Measurements from ENCODE around the gene CIART. TPM values are rescaled to one million over a fixed set of nuclear protein-coding genes. Genes with fewer than 3 reads are reported as not detected.
A peak's percentile ranks its signal among the peaks of the same experiment; 100 is the strongest.

CIART gene
- total RNA-seq, 2 donors from 2014 or later, result 0.69 to 1.6 TPM

- Histone ChIP-seq H3K27me3 (peaks cover 4% of the 10 kb centered on the region), H3K27ac (peak overlapping the region; percentile 55), H3K36me3 (no peaks in the 10 kb centered on the region), H3K4me3 (no peak overlapping the region), H3K4me1 (peaks cover 7% of the 10 kb centered on the region), H3K9ac (ENCODE audit: low read depth in 2 of 2, low read length in 2 of 2) (peak overlapping the region in 1 of 2 donors; percentile 62), H3K9me3 (no peaks in the 10 kb centered on the region)
- intact Hi-C loops (cut with DNase I), result no loop called here
- peak; percentile 80 for DNase-seq
- TF ChIP-seq CTCF (IDR thresholded peaks at IDR 0.05), result no peak
Observed at GRCh38 chr1:150259758-150260669, 22.3 kb upstream of the CIART start.

- H3K4me3 ChIP-seq, result no peak overlapping the region
- H3K4me1 ChIP-seq, result peaks cover 4% of the 10 kb centered on the region
- peaks cover 4% of the 10 kb centered on the region for H3K27me3 ChIP-seq
- intact Hi-C loops (cut with DNase I), result no loop called here
- no peak overlapping the region for H3K9ac ChIP-seq (ENCODE audit: low read depth in 2 of 2, low read length in 2 of 2)
- TF ChIP-seq CTCF (IDR thresholded peaks at IDR 0.05), result no peak
- peaks cover 7% of the 10 kb centered on the region for H3K36me3 ChIP-seq
- H3K27ac ChIP-seq, result no peak overlapping the region
- no peak for DNase-seq
- H3K9me3 ChIP-seq, result no peaks in the 10 kb centered on the region
Observed at GRCh38 chr1:150261367-150261766, 21.0 kb upstream of the CIART start.

GRCh38 chr1:150262388-150263320 is 19.7 kb upstream of the CIART start:
- TF ChIP-seq CTCF (IDR thresholded peaks at IDR 0.05), result no peak
- Histone ChIP-seq H3K36me3 (peaks cover 9% of the 10 kb centered on the region), H3K4me3 (no peak overlapping the region), H3K4me1 (peaks cover 6% of the 10 kb centered on the region), H3K9me3 (no peaks in the 10 kb centered on the region), H3K27me3 (peaks cover under 1% of the 10 kb centered on the region), H3K27ac (no peak overlapping the region), H3K9ac (ENCODE audit: low read depth in 2 of 2, low read length in 2 of 2) (peak overlapping the region in 1 of 2 donors; percentile 30)
- intact Hi-C loops (cut with DNase I), result no loop called here
- DNase-seq, result no peak

- peaks cover 9% of the 10 kb centered on the region for H3K36me3 ChIP-seq
- no peaks in the 10 kb centered on the region for H3K27me3 ChIP-seq
- intact Hi-C loops (cut with DNase I), result no loop called here
- no peak for DNase-seq
- H3K4me1 ChIP-seq, result peaks cover 7% of the 10 kb centered on the region
- H3K27ac ChIP-seq, result no peak overlapping the region
- no peak for TF ChIP-seq CTCF (IDR thresholded peaks at IDR 0.05)
- no peaks in the 10 kb centered on the region for H3K9me3 ChIP-seq
- H3K9ac ChIP-seq (ENCODE audit: low read depth in 2 of 2, low read length in 2 of 2), result no peak overlapping the region
- H3K4me3 ChIP-seq, result no peak overlapping the region
Observed at GRCh38 chr1:150263549-150263948, 18.8 kb upstream of the CIART start.

- peak overlapping the region; percentile 89 for H3K4me3 ChIP-seq
- no peak for TF ChIP-seq CTCF (IDR thresholded peaks at IDR 0.05)
- peaks cover 9% of the 10 kb centered on the region for H3K36me3 ChIP-seq
- peaks cover 7% of the 10 kb centered on the region for H3K4me1 ChIP-seq
- peak overlapping the region; percentile 94 to 96 for H3K9ac ChIP-seq (ENCODE audit: low read depth in 2 of 2, low read length in 2 of 2)
- H3K9me3 ChIP-seq, result no peaks in the 10 kb centered on the region
- no peaks in the 10 kb centered on the region for H3K27me3 ChIP-seq
- intact Hi-C loops (cut with DNase I), result no loop called here
- H3K27ac ChIP-seq, result peak overlapping the region; percentile 88
- DNase-seq, result no peak
Observed at GRCh38 chr1:150267896-150268295, 14.5 kb upstream of the CIART start.
